ENCODE data around the gene DSTN. TPM values are rescaled to one million over a fixed set of nuclear protein-coding genes. Genes with fewer than 3 reads are reported as not detected.

The DSTN gene
- total RNA-seq, 1 experiment from 2014 or later: 202 TPM

GRCh38 chr20:17558154-17558940 lies 11.5 kb upstream of the DSTN start:
- H2AFZ ChIP-seq (ENCODE audit: low read depth, low read length, poor library complexity, severe bottlenecking): no peak overlapping the region
- intact Hi-C loops (cut with micrococcal nuclease): loop anchor here (1.0 kb wide), 1 partner anchor 11 kb away; no protein-coding TSS in a partner anchor
- ChIA-PET POLR2A (interaction anchor here (0.8 to 3.8 kb wide), 3 partner anchors 12 to 22 kb away, joined by 4 to 38 read pairs (median 5); partner anchors contain the start of gene DSTN), RAD21 (ENCODE audit: low non-redundant PET in 1 of 2, low total read pairs in 2 of 2, uncharacterized antibody in 2 of 2, unreplicated experiment in 2 of 2) (no interaction called here), CTCF (interaction anchor here (1.3 to 1.7 kb wide), 3 partner anchors 13 to 22 kb away, joined by 3 to 5 read pairs (median 4); no protein-coding TSS in a partner anchor)
- H3K4me3 ChIP-seq (replicated peaks in 1 of 2; ENCODE audit: low read depth in 1 of 2, low read length in 2 of 2): peak overlapping the region; percentile 46 to 56
- H3K27ac ChIP-seq (ENCODE audit: low read depth, low read length): peak overlapping the region; percentile 91
- H3K4me2 ChIP-seq (ENCODE audit: low read length): peak overlapping the region; percentile 78
- peak overlapping the region; percentile 71 for H3K9ac ChIP-seq (ENCODE audit: low read length)
- ATAC-seq (peak; percentile 81), DNase-seq (ENCODE audit: low read depth, low spot score) (peak; percentile 88)
- no peaks in the 10 kb centered on the region for H3K9me3 ChIP-seq (ENCODE audit: control insufficient read depth in 1 of 2, insufficient read depth in 1 of 2, low read depth in 1 of 2, low read length in 2 of 2)
- H3K79me2 ChIP-seq (ENCODE audit: insufficient read depth, low read length): no peaks in the 10 kb centered on the region; the same call in 1 of the 2 replicates
- TSS peak; percentile 92 for BruUV-seq (replicated peaks)
- no peaks in the 10 kb centered on the region for H4K20me1 ChIP-seq (ENCODE audit: insufficient read depth)
- H3K4me1 ChIP-seq (ENCODE audit: control insufficient read depth in 1 of 2, insufficient read depth in 2 of 2, low read length in 2 of 2): peaks cover 46 to 71% of the 10 kb centered on the region in 2 experiments
- H3K27me3 ChIP-seq (ENCODE audit: insufficient read depth, low read length): no peaks in the 10 kb centered on the region
- no peaks in the 10 kb centered on the region for H3K9me2 ChIP-seq (ENCODE audit: insufficient read depth)
- no peaks in the 10 kb centered on the region for H3K36me3 ChIP-seq (ENCODE audit: control insufficient read depth in 1 of 2, insufficient read depth in 2 of 2, low read length in 2 of 2)
- TF ChIP-seq MAX (IDR thresholded peaks at IDR 0.05): no peak
- no peak for TF ChIP-seq EZH2 (IDR thresholded peaks at IDR 0.05)
- no peak; the same call in 1 of the 2 replicates for TF ChIP-seq CEBPB (IDR thresholded peaks at IDR 0.05; ENCODE audit: low read depth)
- TF ChIP-seq CBX3 (IDR thresholded peaks at IDR 0.05; ENCODE audit: low read depth): peak; percentile 22; the same call in 1 of the 2 replicates
- TF ChIP-seq FOSL1 (IDR thresholded peaks at IDR 0.05; ENCODE audit: low read depth): peak; percentile 91
- TF ChIP-seq JUND (IDR thresholded peaks at IDR 0.05): peak; percentile 88
- TF ChIP-seq CTCF (IDR thresholded peaks at IDR 0.05 in 2 of 3, conservative IDR thresholded peaks at IDR 0.05 in 1 of 3; ENCODE audit: borderline replicate concordance in 1 of 3, insufficient read depth in 1 of 3, low read depth in 2 of 3, low read length in 2 of 3): no peak
- TF ChIP-seq SP1 (IDR thresholded peaks at IDR 0.05; ENCODE audit: low read depth): peak; percentile 87
- TF ChIP-seq TCF7L2 (IDR thresholded peaks at IDR 0.05; ENCODE audit: borderline replicate concordance, extremely low read depth, insufficient read depth, insufficient read length): no peak
- no peak for TF ChIP-seq ZFX (IDR thresholded peaks at IDR 0.05)
- TF ChIP-seq RAD21 (IDR thresholded peaks at IDR 0.05; ENCODE audit: low read depth): 0 out of 2 replicates have a peak, but pooled peaks have one; percentile 17
- TF ChIP-seq POLR2AphosphoS5 (IDR thresholded peaks at IDR 0.05; ENCODE audit: low read depth, low read length): peak; percentile 86
- TF ChIP-seq ZNF274 (IDR thresholded peaks at IDR 0.05; ENCODE audit: low read depth, low read length): no peak
- TF ChIP-seq SRF (IDR thresholded peaks at IDR 0.05; ENCODE audit: low read depth): no peak
- TF ChIP-seq YY1 (IDR thresholded peaks at IDR 0.05; ENCODE audit: extremely low read depth, insufficient replicate concordance, low read depth, low read length): no peak
- TF ChIP-seq SIN3A (IDR thresholded peaks at IDR 0.05; ENCODE audit: low read depth): 0 out of 2 replicates have a peak, but pooled peaks have one; percentile 50
- TF ChIP-seq POLR2A (IDR thresholded peaks at IDR 0.05; ENCODE audit: borderline replicate concordance, extremely low read depth, insufficient read depth, insufficient read length): peak; percentile 66
- TF ChIP-seq EGR1 (IDR thresholded peaks at IDR 0.05; ENCODE audit: low read depth): peak; percentile 73
- TF ChIP-seq ATF3 (IDR thresholded peaks at IDR 0.05): no peak
- TF ChIP-seq REST (IDR thresholded peaks at IDR 0.05; ENCODE audit: low read depth): no peak
- no peak for TF ChIP-seq EZH2phosphoT487 (IDR thresholded peaks at IDR 0.05; ENCODE audit: borderline replicate concordance)
